ENCODE measurements around the gene OR2T1. TPM values are rescaled to one million over a fixed set of nuclear protein-coding genes. Genes with fewer than 3 reads are reported as not detected.
"Not testable (repeated sequence)": the region's sequence is repeated elsewhere in the genome, so short reads cannot be mapped to it uniquely, and the experiment has no call there.

OR2T1 gene
- total and polyA plus RNA-seq, 7 experiments from 2014 or later = not detected

DNA sequence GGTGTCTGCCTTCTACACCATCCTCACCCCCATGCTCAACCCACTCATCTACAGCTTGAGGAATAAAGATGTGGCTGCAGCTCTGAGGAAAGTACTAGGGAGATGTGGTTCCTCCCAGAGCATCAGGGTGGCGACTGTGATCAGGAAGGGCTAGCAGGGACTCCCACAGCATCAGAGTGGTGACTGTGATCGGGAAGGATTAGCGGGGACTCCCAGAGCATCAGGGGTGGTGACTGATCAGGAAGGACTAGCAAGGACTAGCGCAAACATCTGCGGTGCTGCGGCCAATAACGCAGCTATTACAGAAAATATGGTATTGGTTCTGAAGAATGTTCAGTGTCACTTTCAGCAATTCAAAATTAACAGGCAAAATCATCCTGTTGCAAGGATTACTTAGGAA is 50.8 kb downstream of the OR2T1 start:
- H3K4me3 Mint-ChIP-seq; intact Hi-C loops (cut with micrococcal nuclease); H3K36me3 ChIP-seq (ENCODE audit: control insufficient read depth in 2 of 3, insufficient read depth in 3 of 3, low read length in 3 of 3); ATAC-seq; CTCF ChIA-PET; H3K4me1 ChIP-seq (ENCODE audit: control insufficient read depth in 2 of 2, insufficient read depth in 2 of 2, low read length in 2 of 2); H3K27me3 Mint-ChIP-seq; H3K27ac Mint-ChIP-seq; H3K9me3 Mint-ChIP-seq; POLR2A ChIA-PET; DNase-seq; H3K27ac ChIP-seq (ENCODE audit: low read depth, low read length); H3K4me1 Mint-ChIP-seq; H3K4me3 ChIP-seq (ENCODE audit: low read length); H3K27me3 ChIP-seq (ENCODE audit: control insufficient read depth in 2 of 2, insufficient read depth in 2 of 2, low read length in 2 of 2); H3K36me3 Mint-ChIP-seq; H3K9me3 ChIP-seq (ENCODE audit: control insufficient read depth in 2 of 3, low read length in 3 of 3): not testable (repeated sequence)

- ATAC-seq; H3K4me3 ChIP-seq (ENCODE audit: low read length); H3K36me3 ChIP-seq (ENCODE audit: control insufficient read depth in 2 of 3, insufficient read depth in 3 of 3, low read length in 3 of 3); H3K27ac ChIP-seq (ENCODE audit: low read depth, low read length); H3K4me1 Mint-ChIP-seq; H3K9me3 Mint-ChIP-seq; CTCF ChIA-PET; H3K27ac Mint-ChIP-seq; H3K27me3 ChIP-seq (ENCODE audit: control insufficient read depth in 2 of 2, insufficient read depth in 2 of 2, low read length in 2 of 2); H3K36me3 Mint-ChIP-seq; H3K27me3 Mint-ChIP-seq; POLR2A ChIA-PET; H3K4me3 Mint-ChIP-seq; DNase-seq; H3K9me3 ChIP-seq (ENCODE audit: control insufficient read depth in 2 of 3, low read length in 3 of 3); H3K4me1 ChIP-seq (ENCODE audit: control insufficient read depth in 2 of 2, insufficient read depth in 2 of 2, low read length in 2 of 2): not testable (repeated sequence)
- intact Hi-C loops (cut with micrococcal nuclease) = loop anchor here in 1 of 2 donors (5.0 kb wide), 1 partner anchor 177 kb away; no protein-coding TSS in a partner anchor
Measured at GRCh38 chr1:248455045-248455444, 52.2 kb downstream of the OR2T1 start.

DNA sequence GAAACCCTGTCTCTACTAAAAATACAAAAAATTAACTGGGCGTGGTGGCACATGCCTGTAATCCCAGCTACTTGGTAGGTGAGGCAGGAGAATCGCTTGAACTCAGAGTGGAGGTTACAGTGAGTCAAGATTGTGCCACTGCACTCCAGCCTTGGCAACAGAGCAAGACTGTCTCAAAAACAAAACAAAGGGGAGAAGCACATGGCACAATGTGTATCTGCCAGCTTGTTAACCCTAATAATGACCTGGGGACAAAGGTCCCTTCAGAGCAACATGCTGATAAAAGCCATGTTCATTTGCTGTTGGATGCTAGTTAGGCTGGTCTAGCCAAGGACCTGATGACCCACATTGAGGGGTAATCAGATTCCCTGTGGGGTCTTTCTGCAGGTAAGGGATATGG is 53.8 kb downstream of the OR2T1 start:
- H3K36me3 ChIP-seq (ENCODE audit: control insufficient read depth in 2 of 3, insufficient read depth in 3 of 3, low read length in 3 of 3); H3K4me1 Mint-ChIP-seq; H3K27ac ChIP-seq (ENCODE audit: low read depth, low read length); POLR2A ChIA-PET; H3K27ac Mint-ChIP-seq; H3K9me3 Mint-ChIP-seq; CTCF ChIA-PET; H3K4me1 ChIP-seq (ENCODE audit: control insufficient read depth in 2 of 2, insufficient read depth in 2 of 2, low read length in 2 of 2); H3K27me3 Mint-ChIP-seq; H3K27me3 ChIP-seq (ENCODE audit: control insufficient read depth in 2 of 2, insufficient read depth in 2 of 2, low read length in 2 of 2); H3K36me3 Mint-ChIP-seq; H3K4me3 Mint-ChIP-seq; H3K9me3 ChIP-seq (ENCODE audit: control insufficient read depth in 2 of 3, low read length in 3 of 3); ATAC-seq; DNase-seq; H3K4me3 ChIP-seq (ENCODE audit: low read length): not testable (repeated sequence)
- intact Hi-C loops (cut with micrococcal nuclease) = loop anchor here in 1 of 2 donors (5.0 kb wide), 1 partner anchor 176 kb away; no protein-coding TSS in a partner anchor

Other genes starting within 250 kb of the OR2T1 start
- not detected for gene OR2M2, start 228.2 kb upstream of the OR2T1 start, total RNA-seq
- not detected for gene OR2M2, start 228.2 kb upstream of the OR2T1 start, polyA plus RNA-seq
- gene OR2M3, start 205.8 kb upstream of the OR2T1 start, total RNA-seq = under 1 TPM in 1 of 5 experiments, not detected in 4; 0.03 TPM
- not detected for gene OR2M3, start 205.8 kb upstream of the OR2T1 start, polyA plus RNA-seq
- gene OR2M4, start 171.6 kb upstream of the OR2T1 start, total RNA-seq = not detected
- gene OR2M4, start 171.6 kb upstream of the OR2T1 start, polyA plus RNA-seq = not detected
- gene OR2T33, start 125.1 kb upstream of the OR2T1 start, total RNA-seq = not detected
- gene OR2T33, start 125.1 kb upstream of the OR2T1 start, polyA plus RNA-seq = not detected
- gene OR2T12, start 99.6 kb upstream of the OR2T1 start, total RNA-seq = not detected
- not detected for gene OR2T12, start 99.6 kb upstream of the OR2T1 start, polyA plus RNA-seq
- gene OR2M7, start 78.5 kb upstream of the OR2T1 start, total RNA-seq = not detected
- not detected for gene OR2M7, start 78.5 kb upstream of the OR2T1 start, polyA plus RNA-seq
- gene OR14C36, start 54.3 kb upstream of the OR2T1 start, total RNA-seq = not detected
- not detected for gene OR14C36, start 54.3 kb upstream of the OR2T1 start, polyA plus RNA-seq
- gene OR2T4, start 41.4 kb upstream of the OR2T1 start, total RNA-seq = not detected
- gene OR2T4, start 41.4 kb upstream of the OR2T1 start, polyA plus RNA-seq = not detected
- gene OR2T6, start 27.3 kb upstream of the OR2T1 start, total RNA-seq = not detected
- not detected for gene OR2T6, start 27.3 kb upstream of the OR2T1 start, polyA plus RNA-seq
- gene OR2T2, start 42.6 kb downstream of the OR2T1 start, total RNA-seq = not detected
- gene OR2T2, start 42.6 kb downstream of the OR2T1 start, polyA plus RNA-seq = under 1 TPM in 1 of 2 donors, not detected in 1; 0.44 TPM
- gene OR2T3, start 70.3 kb downstream of the OR2T1 start, total RNA-seq = not detected
- not detected for gene OR2T3, start 70.3 kb downstream of the OR2T1 start, polyA plus RNA-seq
- gene OR2T5, start 85.5 kb downstream of the OR2T1 start, total RNA-seq = not detected
- not detected for gene OR2T5, start 85.5 kb downstream of the OR2T1 start, polyA plus RNA-seq
- not detected for gene OR2G6, start 105.0 kb downstream of the OR2T1 start, total RNA-seq
- gene OR2G6, start 105.0 kb downstream of the OR2T1 start, polyA plus RNA-seq = not detected
- gene OR2T29, start 159.7 kb downstream of the OR2T1 start, total RNA-seq = not detected
- not detected for gene OR2T29, start 159.7 kb downstream of the OR2T1 start, polyA plus RNA-seq
- not detected for gene OR2T34, start 171.7 kb downstream of the OR2T1 start, total RNA-seq
- under 1 TPM in 1 of 2 donors, not detected in 1; 0.47 TPM for gene OR2T34, start 171.7 kb downstream of the OR2T1 start, polyA plus RNA-seq
- gene OR2T10, start 194.7 kb downstream of the OR2T1 start, total RNA-seq = not detected
- gene OR2T10, start 194.7 kb downstream of the OR2T1 start, polyA plus RNA-seq = not detected
- not detected for gene OR2T11, start 232.0 kb downstream of the OR2T1 start, total RNA-seq
- not detected for gene OR2T11, start 232.0 kb downstream of the OR2T1 start, polyA plus RNA-seq
- not detected for gene OR2T35, start 242.2 kb downstream of the OR2T1 start, total RNA-seq
- gene OR2T35, start 242.2 kb downstream of the OR2T1 start, polyA plus RNA-seq = not detected